Stomach (tissue), 9 donors: ENCODE measurements around the gene FAM120C. TPM values are rescaled to one million over a fixed set of nuclear protein-coding genes. Genes with fewer than 3 reads are reported as not detected.

Source experiments
- DNase-seq, 2 donors: peaks; one replicate each; pipeline versions ENCODE4 v3.0.0 to v3.0.0-alpha.2; 2013 to 2019
- H3K27ac ChIP-seq, 5 donors: fragments of 200-600 bp in 4 of 5; sonication (generic) in 4 of 5; one replicate each; pipeline ENCODE4 v1.5.1; 2013 to 2019; ENCODE audit warnings: mild to moderate bottlenecking in 1 of 5, moderate library complexity in 1 of 5
- H3K27me3 ChIP-seq, 3 donors: fragments of 200-600 bp; sonication (generic); one replicate each; pipeline ENCODE4 v1.5.1; 2017 to 2019; ENCODE audit warnings: mixed run types in 1 of 3
- H3K36me3 ChIP-seq, 4 donors: fragments of 200-600 bp; sonication (generic); 1 replicate in 3 of 4; 2 replicates in 1 of 4; pipeline ENCODE4 v1.5.1; 2016 to 2019
- H3K4me1 ChIP-seq, 4 donors: fragments of 200-600 bp; sonication (generic); one replicate each; pipeline ENCODE4 v1.5.1; 2016 to 2019
- H3K4me3 ChIP-seq, 4 donors: fragments of 200-600 bp; sonication (generic) in 3 of 4; one replicate each; pipeline ENCODE4 v1.5.1; 2016 to 2019; ENCODE audit warnings: mild to moderate bottlenecking in 1 of 4
- H3K9me3 ChIP-seq, 4 donors: fragments of 200-600 bp; sonication (generic); one replicate each; pipeline ENCODE4 v1.5.1; 2016 to 2019
- CTCF ChIP-seq, 7 experiments: fragments of 450-650 bp in 4 of 7; fragments of 200-600 bp in 3 of 7; sonication (generic) in 3 of 7; IDR thresholded peaks; one replicate each; pipeline ENCODE4 v1.5.1; 2016 to 2019; ENCODE audit warnings: antibody characterized with exemption in 7 of 7, control low read depth in 2 of 7, mild to moderate bottlenecking in 1 of 7
- EP300 ChIP-seq: sonication (generic); formaldehyde crosslinking; IDR thresholded peaks from one replicate; pipeline ENCODE4 v1.6.1; 2017; ENCODE audit warnings: antibody characterized with exemption
- POLR2A ChIP-seq, 4 donors: fragments of 450-650 bp; IDR thresholded peaks; one replicate each; pipeline ENCODE4 v1.6.1; 2016; ENCODE audit warnings: antibody characterized with exemption in 4 of 4, control low read depth in 2 of 4, mild to moderate bottlenecking in 1 of 4, moderate library complexity in 1 of 4
- POLR2AphosphoS5 ChIP-seq, 3 donors: sonication (generic); formaldehyde crosslinking; IDR thresholded peaks; one replicate each; pipeline ENCODE4 v1.6.1; 2016; ENCODE audit warnings: antibody characterized with exemption in 3 of 3
- whole genome bisulfite sequencing, 5 donors: extraction: QIAGEN DNeasy Blood & Tissue Kit in 3 of 5; methylation state at CpG; one replicate each; pipeline versions ENCODE4 v1.1.5 to v1.1.7; 2013 to 2018; 5-methylcytosine and 5-hydroxymethylcytosine counted together
- intact Hi-C: fragments of 100-400 bp; cut with DNase I; formaldehyde crosslinking; loops from one replicate; pipeline ENCODE4 v1.15.1; 2023; ENCODE audit warnings: low total_unique reads
- polyA plus RNA-seq, 3 donors: library from polyadenylated mRNA; stranded (reverse); fragments of 200-250 nt; gene quantifications; one replicate each; pipeline ENCODE4 v1.2.3, GENCODE V29; 2013
- total RNA-seq, 5 donors: library from RNA; depleted of rRNA; stranded (reverse); fragments of >200 nt; gene quantifications; one replicate each; pipeline versions ENCODE4 v1.1.0 to v1.2.3, GENCODE V29; 2014 to 2016
- donor health status: healthy with polysubstance abuse.
- donor health status: Bipolar disorder and iron deficiency.
- donor health status: healthy.

FAM120C gene
- total and polyA plus RNA-seq, 8 donors, result 1.8 to 23.9 (median 4.7) TPM

GRCh38 chrX:54063361-54063760, 119.7 kb downstream of the FAM120C start:
- TF ChIP-seq CTCF (IDR thresholded peaks at IDR 0.05) (no peak), EP300 (no peak), POLR2A (IDR thresholded peaks at IDR 0.05) (no peak), POLR2AphosphoS5 (IDR thresholded peaks at IDR 0.05) (no peak)
- no peak for DNase-seq
- 70 to 97% (median 85%) methylated on average over 2 of the region's 2 CpGs for WGBS, 5 donors
- H3K36me3 ChIP-seq, result no peaks in the 10 kb centered on the region
- intact Hi-C loops, result no loop called here
- H3K4me3 ChIP-seq, result no peak overlapping the region
- no peaks in the 10 kb centered on the region for H3K4me1 ChIP-seq
- H3K9me3 ChIP-seq, result no peaks in the 10 kb centered on the region
- no peaks in the 10 kb centered on the region for H3K27me3 ChIP-seq
- no peak overlapping the region for H3K27ac ChIP-seq

GRCh38 chrX:54049801-54050200, 133.3 kb downstream of the FAM120C start:
- Histone ChIP-seq H3K4me3 (no peak overlapping the region), H3K9me3 (peaks cover 0 to 8% (median 3%) of the 10 kb centered on the region in 4 donors), H3K27me3 (no peaks in the 10 kb centered on the region), H3K4me1 (peaks cover 0 to 7% (median 5%) of the 10 kb centered on the region in 4 donors), H3K36me3 (no peaks in the 10 kb centered on the region), H3K27ac (no peak overlapping the region)
- intact Hi-C loops, result no loop called here
- WGBS, 5 donors, result 14 to 40% (median 28%) methylated on average over 3 of the region's 3 CpGs
- TF ChIP-seq EP300 (no peak), POLR2A (IDR thresholded peaks at IDR 0.05) (no peak), CTCF (IDR thresholded peaks at IDR 0.05) (no peak), POLR2AphosphoS5 (IDR thresholded peaks at IDR 0.05) (no peak)
- no peak for DNase-seq

- H3K36me3 ChIP-seq, result no peaks in the 10 kb centered on the region
- 62 to 89% (median 76%) methylated on average over 1 of the region's 1 CpG for WGBS, 5 donors
- H3K9me3 ChIP-seq, result peaks cover 0 to 7% (median 3%) of the 10 kb centered on the region in 4 donors
- DNase-seq, result no peak
- H3K27me3 ChIP-seq, result no peaks in the 10 kb centered on the region
- peaks cover 0 to 7% (median 5%) of the 10 kb centered on the region in 4 donors for H3K4me1 ChIP-seq
- no peak overlapping the region for H3K27ac ChIP-seq
- no peak overlapping the region for H3K4me3 ChIP-seq
- TF ChIP-seq POLR2A (IDR thresholded peaks at IDR 0.05) (no peak), POLR2AphosphoS5 (IDR thresholded peaks at IDR 0.05) (no peak), EP300 (no peak), CTCF (IDR thresholded peaks at IDR 0.05) (no peak)
- intact Hi-C loops, result no loop called here
Measured at GRCh38 chrX:54048412-54048811, 134.6 kb downstream of the FAM120C start.

GRCh38 chrX:54045563-54046228, 137.4 kb downstream of the FAM120C start:
- intact Hi-C loops, result no loop called here
- DNase-seq, result peak in 1 of 2 donors; percentile 11
- H3K4me1 ChIP-seq, result peaks cover 0 to 20% (median 5%) of the 10 kb centered on the region in 4 donors
- no peaks in the 10 kb centered on the region for H3K9me3 ChIP-seq
- peak overlapping the region in 1 of 4 donors; percentile 20 for H3K4me3 ChIP-seq
- TF ChIP-seq CTCF (IDR thresholded peaks at IDR 0.05) (no peak), POLR2A (IDR thresholded peaks at IDR 0.05) (no peak), POLR2AphosphoS5 (IDR thresholded peaks at IDR 0.05) (no peak), EP300 (no peak)
- no peaks in the 10 kb centered on the region for H3K27me3 ChIP-seq
- 58 to 75% (median 69%) methylated on average over 12 of the region's 12 CpGs for WGBS, 5 donors
- H3K36me3 ChIP-seq, result peaks cover 0 to 14% (median 13%) of the 10 kb centered on the region in 4 donors
- H3K27ac ChIP-seq, result peak overlapping the region; percentile 41 to 95 (median 93)
